GM19463 (cell line): ENCODE measurements around the gene FLT3LG.
"Not testable (repeated sequence)": the region's sequence is repeated elsewhere in the genome, so short reads cannot be mapped to it uniquely, and the experiment has no call there.

Source experiments
- ATAC-seq: cut with Tn5 transposase; IDR thresholded peaks from one replicate; pipeline ENCODE4 v1.9.1; 2021; ENCODE audit warnings: mild to moderate bottlenecking, moderate library complexity; ENCODE audit not compliant: unreplicated experiment

Gene FLT3LG

DNA sequence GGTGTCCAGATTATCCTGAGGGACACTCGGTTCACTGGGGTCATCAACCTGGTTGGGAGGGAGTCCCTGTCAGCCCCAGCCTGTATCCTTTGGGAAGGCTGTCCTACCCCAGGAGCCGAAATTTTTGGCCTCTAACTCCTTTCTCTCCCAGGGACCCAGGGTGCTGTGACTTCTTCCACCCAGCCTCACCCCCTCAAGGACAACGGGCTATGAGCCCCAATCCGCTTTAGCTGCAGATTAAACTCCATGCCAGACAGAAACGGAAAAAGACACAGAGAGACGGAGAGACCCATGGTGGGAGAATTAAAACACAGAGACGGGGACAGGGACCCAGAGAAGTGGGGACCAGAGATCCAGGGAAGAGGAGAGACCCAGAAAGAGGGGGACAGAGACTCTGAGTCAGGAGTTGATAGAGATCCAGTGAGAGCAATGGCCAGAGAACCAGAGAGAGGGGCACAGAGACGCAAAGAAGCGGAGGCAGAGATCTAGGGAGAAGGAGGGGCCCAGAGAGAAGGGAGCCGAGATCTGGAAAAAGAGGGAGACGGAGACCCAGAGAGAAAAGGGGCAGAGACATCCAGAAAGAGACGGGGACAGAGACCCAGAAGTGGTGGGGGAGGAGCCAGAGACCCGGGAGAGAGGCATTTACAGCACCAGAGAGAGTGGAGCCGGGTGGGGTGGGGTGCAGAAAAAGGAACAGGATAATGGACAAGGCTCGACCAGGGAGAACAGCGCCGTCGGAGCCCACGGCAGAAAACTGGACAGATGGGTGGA is 33.4 kb upstream of the FLT3LG start:
- no peak for ATAC-seq

DNA sequence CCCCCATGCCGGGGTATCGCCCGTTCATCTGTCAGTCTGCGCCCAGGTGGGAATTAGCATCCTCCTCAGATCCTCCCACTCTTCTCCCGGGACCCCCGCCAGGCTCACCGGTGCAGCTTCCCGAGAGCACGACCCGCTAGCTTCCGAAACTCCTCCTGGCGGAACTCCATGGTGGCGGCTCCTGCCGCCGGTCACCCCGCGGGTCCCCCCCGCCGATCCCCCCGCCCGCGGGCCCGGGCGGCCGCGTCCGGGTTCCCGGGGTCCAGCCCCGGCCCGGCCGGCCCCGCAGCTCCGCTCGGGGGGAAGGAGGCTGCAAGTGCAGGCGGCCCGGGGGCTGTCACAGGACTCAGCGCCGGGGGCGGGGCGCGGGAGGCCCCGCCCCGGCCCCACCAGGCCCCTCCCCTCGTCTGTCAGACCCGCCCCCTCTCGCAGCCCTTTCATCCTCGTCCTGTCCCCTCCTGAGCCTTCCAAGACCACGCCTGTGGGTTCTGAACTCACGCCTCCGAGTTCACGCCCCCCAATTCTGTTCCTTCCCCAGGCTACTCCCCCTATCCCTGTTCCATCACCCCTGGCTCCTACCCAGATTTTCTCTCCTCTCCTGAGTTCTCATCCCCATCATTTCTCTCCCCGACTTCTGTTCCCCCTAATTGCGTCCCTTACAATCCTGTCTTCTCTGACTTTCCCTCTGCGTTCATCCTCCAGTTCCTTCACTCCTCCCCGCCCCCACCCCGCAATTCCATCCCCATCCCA is 32.6 kb upstream of the FLT3LG start, which contains the start of gene SLC17A7:
Gene SLC17A7, minus strand, starts transcription at position 318 of the 750 bp plus-strand sequence. Its CDS starts 148 bp downstream, at position 170.
- no peak for ATAC-seq

DNA sequence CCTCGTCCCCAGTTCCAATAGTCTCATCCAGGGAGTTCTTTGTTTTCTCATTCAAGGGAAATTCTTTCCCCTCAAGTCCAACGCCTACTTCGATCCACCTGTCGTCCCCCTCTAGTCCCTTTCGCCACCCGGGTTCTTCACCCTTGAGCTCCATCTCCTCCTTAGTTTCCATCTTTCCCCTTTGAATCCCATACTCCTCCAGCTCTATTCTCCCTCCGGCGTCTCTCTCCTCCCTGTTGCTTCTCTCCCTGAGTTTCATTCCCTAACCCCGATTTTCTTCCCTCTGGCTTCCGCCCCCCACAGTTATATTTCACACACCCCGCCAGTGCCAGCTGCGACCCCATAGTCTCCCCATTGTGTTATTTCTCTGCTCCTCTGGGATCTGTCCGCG is 32.1 kb upstream of the FLT3LG start:
- no peak for ATAC-seq

DNA sequence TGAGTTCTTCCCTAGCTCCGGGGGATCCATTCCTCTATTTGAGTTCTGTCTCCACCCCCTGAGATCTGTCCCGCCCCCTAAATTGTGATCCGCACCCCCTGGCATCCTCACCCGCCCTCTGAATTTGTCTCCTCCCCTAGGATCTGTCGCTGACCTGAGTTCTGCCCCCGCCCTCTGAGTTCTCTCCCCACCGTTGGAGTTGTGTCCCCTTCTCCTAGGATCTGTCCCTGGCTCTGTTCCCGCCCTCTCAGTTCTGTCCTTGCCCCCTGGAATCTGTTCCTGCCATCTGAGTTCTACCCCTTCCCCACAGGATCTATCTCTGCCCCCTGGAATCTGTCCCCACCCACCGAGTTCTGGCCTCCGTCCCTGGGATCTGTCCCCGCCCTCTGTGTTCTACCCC is 31.7 kb upstream of the FLT3LG start:
- no peak for ATAC-seq

DNA sequence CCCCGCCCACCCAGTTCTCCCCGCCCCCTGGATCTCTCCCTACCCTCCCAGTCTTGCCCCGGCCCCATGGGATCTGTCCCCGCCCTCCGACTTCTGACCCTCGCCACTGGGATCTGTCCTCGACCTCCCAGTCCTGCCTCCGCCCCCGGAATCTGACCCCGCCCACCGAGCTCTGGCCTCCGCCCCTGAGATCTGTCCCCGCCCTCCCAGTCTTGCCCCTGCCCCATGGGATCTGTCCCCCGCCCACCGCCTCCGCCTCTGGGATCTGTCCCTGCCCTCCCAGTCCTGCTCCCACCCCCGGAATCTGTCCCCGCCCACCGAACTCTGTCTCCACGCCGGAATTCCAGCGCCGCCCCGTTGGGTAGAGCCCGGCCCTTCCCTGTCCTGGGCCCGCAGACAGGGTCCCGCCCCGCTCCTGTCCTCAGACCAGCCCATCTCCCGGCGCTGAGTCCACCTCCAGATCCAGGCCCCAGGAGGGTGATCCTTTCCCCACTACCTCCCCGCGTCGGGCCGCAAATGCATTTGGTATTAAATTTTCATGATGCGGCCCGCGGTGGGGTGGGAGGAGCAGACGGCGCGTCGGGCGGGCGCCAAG is 31.1 kb upstream of the FLT3LG start:
- peak; percentile 16 for ATAC-seq

DNA sequence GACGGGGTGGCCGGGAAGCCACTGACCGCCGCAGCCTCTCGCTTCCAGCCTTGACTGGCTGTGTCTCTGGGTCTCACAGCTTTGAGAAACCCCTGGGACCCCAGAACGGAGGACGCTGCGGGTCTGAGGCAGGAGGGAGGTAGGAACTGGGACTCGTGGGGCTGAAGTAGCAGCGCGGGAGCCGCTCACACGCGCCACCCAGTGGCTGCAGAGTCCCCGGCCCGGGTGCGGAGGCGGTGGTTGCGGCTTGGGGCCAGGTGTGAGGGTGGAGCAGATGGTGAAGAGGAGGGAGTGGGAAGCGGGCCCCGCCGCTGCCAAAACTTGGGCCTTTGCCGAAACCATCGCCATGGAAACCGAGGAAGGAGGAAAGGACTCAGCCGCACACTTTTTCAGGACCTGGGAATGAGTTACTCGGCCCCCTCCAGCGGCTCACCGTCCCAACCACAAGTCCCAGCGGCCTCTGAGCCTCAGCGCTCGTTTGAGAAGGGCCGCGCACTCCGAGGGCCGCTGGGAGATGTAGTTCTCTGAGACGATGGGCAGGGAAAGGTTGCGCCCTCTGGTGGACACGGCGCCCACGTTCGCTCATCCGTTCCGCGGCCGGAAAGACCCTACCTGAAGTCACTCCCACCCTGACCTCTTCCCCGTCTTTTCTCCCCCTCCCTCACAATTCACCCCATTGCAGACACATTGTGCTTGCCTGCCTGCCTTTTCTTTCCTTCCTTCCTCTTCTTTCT is 30.5 kb upstream of the FLT3LG start:
- ATAC-seq: peak; percentile 82

DNA sequence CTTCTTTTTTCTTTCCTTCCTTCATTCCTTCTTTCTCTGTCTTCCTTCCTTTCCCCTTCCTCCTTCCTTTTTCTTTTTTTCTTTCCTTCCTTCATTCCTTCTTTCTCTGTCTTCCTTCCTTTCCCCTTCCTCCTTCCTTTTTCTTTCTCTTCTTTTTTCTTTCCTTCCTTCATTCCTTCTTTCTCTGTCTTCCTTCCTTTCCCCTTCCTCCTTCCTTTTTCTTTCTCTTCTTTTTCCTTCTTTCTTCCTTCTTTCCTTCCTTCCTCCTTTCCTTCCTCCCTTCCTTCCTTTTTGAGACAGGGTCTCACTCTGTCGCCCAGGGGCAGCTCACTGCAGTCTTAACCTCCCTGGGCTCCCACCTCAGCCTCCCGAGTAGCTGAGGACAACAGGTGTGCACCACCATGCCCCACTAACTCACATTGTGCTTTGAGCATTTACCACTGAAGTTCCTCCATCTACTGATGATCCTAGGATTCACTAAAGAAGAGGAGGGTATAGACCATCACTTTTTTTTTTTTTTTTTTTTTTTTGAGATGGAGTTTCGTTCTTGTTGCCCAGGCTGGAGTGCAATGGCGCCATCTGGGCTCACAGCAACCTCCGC is 29.8 kb upstream of the FLT3LG start:
- not testable (repeated sequence) for ATAC-seq

DNA sequence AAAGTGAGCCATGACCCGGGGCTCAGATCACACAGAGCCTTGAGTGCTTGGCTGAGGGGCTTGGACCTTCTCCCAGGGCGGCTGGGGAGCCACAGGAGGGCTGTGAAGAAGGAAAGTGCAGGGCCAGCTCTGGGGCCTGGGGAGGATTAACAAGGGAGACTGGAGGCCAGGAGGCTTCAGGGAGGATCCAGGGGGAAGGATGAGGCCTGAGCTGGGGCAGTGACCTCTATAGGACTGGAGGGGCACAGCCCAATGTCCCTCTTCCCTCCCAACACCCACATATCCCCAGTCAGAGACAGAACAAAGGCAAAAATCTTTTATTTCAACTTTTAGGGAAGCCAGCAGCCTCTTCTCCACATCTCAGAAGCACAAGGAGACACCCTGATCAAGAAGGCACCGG is 28.0 kb upstream of the FLT3LG start:
- no peak for ATAC-seq

DNA sequence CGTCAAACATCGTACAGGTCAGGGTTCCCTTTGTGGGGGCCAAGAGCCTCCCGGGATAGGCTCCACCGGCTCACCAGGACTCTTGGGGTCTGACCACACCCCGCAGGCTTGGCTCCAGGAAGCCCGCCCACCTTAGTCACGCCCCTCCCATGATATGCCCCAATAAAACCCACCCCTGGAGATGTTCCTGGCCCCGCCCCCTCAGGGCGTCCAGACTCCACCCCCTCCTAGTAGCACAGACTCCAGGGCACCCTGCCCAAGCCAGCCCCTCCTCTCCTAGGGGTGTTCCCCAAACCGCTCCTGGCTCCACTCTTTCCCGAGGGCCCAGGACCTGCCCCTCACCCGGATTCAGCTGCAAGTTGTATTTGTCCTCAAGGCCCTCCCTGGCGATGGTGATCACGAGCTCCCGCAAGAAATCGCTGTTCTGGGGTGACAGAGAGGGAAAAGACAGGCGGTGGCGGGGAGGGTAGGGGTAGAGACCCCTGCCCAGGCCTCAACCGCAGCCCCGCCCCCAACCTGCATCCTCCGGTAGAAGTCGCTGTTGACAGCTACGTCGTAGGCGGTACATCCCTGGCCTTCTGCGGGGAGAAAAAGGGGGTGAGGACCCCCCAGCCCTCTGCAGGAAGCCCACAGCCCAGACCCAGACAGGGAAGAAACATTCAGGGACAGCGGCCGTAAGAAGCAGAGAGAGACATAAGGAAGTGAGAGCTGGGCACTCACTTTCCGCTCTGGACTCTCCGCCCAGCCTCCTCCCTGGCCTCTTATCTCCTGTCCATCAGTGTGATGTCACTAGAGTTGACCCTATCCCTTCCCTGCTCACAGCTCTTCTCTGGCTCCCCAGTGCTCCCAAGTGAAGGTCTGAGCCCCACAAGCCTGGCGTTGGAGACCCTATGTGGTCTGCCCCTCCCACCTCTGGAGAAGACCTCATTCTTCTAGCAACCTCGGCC is 26.3 kb upstream of the FLT3LG start:
- no peak for ATAC-seq

DNA sequence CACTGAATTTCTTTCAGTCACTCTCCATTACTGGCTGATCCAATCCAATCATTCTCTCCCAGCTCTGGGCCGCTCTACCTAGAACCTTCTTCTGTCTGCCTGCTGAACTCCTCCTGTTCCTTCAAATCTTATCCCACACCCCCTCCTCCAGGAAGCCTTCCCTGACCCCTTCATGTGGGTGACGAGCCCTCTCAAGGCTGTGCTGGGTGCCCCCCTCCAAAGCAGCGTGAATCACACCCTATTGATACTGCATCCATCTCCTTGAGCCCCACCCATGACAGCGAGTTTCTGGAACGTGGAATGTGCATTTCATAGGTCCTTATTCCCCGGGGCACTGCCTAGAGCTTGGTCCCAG is 25.6 kb upstream of the FLT3LG start:
- no peak for ATAC-seq

DNA sequence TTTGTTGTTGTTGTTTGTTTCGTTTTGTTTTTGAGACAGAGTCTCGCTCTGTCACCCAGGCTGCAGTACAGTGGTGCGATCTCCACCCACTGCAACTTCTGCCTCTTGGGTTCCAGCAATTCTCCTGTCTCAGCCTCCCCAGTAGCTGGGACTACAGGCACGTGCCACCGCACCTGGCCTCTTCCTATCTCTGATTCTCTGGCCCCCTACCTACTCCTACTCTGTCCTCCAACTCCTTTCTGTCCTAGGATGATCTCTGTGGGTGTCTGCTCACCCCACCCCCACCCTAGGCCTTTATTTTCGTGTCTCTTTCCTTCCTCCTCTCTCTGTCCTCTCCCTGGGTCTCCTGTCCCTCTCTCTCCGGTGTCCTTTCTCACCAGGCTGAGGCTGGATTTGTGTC is 23.6 kb upstream of the FLT3LG start:
- no peak for ATAC-seq

DNA sequence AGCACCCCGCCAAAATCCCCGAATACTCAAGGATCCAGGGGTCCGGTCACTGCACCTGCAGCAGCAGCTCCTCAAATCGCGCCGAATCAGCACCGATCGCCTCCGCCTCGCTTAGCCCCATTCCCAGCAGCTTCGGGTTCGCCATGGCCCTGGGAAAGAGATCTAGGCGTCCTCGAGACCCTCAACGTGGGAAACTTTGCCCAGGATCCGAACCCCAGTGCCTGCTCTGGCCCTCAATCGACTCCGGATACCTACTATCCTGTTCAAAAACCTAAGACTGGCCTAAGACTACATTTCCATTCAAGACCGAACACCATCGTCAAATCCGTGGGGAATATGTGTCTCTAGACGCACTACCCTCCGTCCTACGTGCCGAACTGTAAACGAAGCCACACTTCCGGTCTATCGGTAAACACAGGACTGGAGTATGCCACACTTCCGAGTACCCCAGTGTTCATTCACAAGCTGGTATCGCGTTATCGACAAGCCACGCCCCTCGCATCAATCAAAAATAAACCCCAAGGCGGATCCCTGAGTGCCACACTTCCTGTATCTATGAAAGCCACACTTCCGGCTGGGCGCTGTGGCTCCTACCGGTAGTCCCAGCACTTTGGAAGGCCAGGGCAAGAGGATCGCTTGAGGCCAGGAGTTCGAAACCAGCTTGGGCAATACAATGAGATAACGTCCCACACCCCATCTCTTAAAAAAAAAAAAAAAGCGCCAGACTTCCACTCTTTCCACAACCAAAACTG is 22.4 kb upstream of the FLT3LG start, which contains the start of gene PIH1D1:
Gene PIH1D1, minus strand, starts transcription at position 385 of the 752 bp plus-strand sequence. Its CDS starts 240 bp downstream, at position 145.
- no peak for ATAC-seq

DNA sequence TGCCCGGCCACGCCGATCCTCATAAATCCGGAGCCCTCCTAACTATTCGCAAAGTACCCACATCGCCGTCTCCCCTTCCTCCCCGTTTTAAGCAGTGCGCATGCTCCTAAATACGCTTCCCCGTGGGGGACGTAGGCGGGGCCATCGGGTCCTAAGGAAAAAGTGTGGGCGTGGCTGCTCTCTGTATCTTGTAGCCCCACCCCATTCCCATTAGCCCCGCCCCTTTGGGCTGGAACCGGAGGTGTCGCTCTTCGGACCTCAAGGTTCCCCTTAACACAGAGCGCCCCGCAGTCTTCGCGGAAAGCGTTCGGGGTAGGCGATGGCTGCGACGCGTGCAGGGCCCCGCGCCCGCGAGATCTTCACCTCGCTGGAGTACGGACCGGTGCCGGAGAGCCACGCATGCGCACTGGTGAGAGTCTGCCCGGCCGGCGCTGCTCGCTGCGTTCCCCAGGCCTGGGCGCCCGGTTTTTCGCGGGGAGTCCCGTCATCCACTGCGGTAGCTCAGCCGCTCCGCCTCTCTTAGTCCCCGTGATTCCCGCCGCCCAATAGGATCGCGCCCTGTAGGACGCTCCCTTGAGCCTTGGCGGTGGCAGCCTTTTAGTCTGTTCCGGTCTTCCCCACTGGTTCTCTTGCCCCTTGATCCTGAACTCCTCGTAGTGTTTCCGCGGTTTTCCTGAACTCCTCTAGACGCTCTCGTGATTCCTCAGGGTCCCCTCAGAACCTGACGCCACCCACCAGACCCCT is 20.8 kb upstream of the FLT3LG start, which contains the start of gene ALDH16A1:
Gene ALDH16A1, plus strand, starts transcription at position 213 of the 744 bp plus-strand sequence. Its CDS starts 107 bp downstream, at position 320.
- ATAC-seq: peak; percentile 86

DNA sequence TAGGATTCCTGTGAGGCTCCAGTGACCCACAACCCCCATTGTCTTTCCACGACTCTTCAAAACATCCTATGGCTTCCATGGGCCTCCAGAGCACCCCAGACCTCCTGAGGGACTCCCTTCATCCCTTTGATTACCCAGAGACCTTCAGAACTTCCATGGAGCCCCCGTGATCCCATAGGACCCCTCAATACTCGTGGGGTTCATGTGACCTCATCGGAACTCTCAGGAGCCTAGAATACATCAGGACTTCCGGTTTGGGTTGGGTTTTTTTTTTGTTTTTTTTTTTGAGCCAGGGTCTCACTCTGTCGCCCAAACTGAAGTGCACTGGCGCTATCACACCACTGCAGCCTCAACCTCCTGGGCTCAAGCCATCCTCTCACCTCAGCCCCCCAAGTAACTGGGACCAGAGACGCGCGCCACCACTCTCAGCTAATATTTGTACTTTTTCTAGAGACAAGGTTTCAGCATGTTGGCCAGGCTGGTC is 20.2 kb upstream of the FLT3LG start:
- no peak for ATAC-seq

DNA sequence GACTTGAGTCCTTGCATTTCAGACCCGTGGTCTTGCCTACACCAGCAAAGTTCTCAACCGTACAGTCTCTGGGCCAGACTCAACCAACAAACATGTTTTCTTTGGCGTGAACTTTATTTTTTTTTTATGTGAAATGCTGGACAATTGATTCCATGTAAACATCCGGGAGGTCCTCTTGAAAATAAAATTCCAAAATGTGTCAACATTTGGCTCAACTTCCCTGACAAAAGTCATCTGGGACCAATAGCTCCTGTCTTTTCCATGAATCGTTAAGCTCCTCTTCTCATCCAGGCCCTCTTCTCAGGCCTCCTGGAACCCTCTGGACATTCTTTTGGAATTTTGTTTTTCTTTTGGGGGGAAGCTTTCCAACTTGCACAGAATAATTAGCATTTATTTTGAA is 18.2 kb upstream of the FLT3LG start:
- ATAC-seq: no peak

DNA sequence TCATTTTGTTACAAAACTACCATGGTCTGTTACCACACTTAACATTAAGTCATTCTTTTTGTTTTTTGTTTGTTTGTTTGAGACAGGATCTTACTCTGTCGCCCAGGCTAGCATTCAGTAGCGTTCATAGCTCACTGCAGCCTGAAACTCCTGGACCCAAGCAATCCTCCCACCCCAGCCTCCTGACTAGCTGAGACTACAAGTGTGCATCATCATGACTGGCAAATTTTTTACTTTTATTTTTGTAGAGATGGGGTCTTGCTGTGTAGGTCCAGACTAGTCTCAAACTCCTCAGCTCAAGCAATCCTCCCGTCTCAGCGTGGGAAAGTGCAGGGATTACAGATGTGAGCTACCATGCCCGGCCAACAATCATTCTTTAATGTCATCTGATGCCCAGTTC is 17.7 kb upstream of the FLT3LG start:
- ATAC-seq: no peak

DNA sequence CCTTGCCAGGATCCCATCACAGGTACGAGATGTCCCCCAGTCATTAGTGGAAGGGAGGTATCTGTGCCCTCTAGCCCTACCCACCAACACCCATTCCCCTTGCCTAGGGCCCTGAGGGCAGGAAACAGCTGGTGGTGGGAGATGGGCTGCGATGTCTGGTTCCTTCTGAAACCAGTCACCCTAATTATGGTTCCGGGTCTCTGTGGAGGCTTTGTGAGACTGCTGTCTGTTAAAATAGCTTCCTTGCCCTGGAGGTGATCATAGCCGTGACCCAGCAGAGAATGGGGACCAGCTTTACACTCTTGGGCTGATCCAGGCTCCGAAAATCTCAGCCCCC is 15.5 kb upstream of the FLT3LG start:
- no peak for ATAC-seq

DNA sequence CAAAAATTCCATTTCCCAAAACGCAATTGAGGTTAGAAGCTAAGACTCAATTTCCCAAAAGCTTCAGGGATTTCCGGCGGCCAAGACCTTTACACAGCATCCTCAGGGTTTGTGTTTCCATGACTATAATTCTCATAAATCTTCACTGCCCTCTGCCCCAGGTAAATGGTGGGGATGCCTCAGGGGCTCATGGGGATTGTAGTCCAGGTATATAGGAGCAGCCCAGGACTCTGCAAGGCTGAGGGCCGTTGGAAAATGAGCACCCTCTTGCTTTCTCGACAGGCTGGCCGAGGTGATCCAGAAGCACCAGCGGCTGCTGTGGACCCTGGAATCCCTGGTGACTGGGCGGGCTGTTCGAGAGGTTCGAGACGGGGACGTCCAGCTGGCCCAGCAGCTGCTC is 14.6 kb upstream of the FLT3LG start:
- ATAC-seq: no peak
